Renal cortex interstitium (tissue), 11 donors: ENCODE data around the gene ZNF554. TPM values are rescaled to one million over a fixed set of nuclear protein-coding genes. Genes with fewer than 3 reads are reported as not detected.
"Not testable (repeated sequence)": the region's sequence is repeated elsewhere in the genome, so short reads cannot be mapped to it uniquely, and the experiment has no call there.

ENCODE experiments used
- DNase-seq, 11 donors: peaks; one replicate each; pipeline ENCODE4 v3.0.0-alpha.2; 2013; ENCODE audit warnings: low read depth in 9 of 11, low spot score in 4 of 11; ENCODE audit errors: extremely low read depth in 1 of 11
- polyA plus RNA-seq, 3 donors: library from polyadenylated mRNA; unstranded; fragments of 120-200 nt; gene quantifications; one replicate each; pipeline ENCODE4 v1.2.1, GENCODE V29; 2013; ENCODE audit not compliant: insufficient read length in 3 of 3

ZNF554 gene
- polyA plus RNA-seq, 3 donors: 8.3 to 11.3 (median 10.3) TPM

GRCh38 chr19:2848616-2849015, 28.9 kb downstream of the ZNF554 start:
- DNase-seq: no peak

GRCh38 chr19:2850256-2850925, 30.7 kb downstream of the ZNF554 start:
- DNase-seq: no peak

DNA sequence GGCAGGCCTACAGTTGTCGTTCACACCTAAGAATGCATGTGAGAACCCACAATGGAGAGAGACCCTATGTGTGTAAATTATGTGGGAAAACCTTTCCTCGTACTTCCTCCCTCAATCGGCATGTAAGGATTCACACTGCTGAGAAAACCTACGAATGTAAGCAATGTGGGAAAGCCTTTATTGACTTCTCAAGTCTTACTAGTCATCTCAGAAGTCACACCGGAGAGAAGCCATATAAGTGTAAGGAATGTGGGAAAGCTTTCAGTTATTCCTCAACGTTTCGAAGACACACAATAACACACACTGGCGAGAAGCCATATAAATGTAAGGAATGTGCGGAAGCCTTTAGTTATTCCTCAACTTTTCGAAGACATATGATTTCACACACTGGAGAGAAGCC, 32.9 kb downstream of the ZNF554 start:
- no peak for DNase-seq

GRCh38 chr19:2853015-2853606, 33.4 kb downstream of the ZNF554 start:
- DNase-seq: no peak

GRCh38 chr19:2854849-2855248, 35.2 kb downstream of the ZNF554 start:
- no peak for DNase-seq

DNA sequence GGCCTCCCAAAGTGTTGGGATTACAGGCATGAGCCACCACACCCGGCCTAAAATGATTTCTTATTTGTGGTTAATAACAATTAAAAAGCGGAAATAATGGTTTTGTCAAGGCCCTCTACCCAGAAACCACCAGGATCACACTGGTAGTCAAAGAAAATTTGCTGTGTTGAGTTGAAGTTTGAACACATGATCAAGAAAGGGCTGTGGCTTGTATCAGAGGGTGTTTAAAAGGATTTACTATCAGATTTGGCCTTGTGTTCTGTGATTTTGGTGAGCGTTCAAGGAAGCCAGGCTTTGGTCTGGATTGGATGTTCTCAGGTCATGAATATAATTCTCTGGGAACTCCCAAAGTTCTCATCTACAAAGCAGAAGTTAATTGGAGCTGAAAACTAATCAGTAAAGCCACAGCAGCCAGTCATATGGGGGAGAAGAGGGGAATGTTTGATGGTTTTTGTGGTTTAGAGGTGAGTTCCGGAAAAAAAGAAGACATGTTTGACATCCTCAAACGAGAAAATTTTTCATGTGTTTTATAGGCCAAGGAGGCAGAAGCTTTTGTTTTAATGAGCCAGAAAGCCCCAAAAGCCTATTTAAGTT, 36.9 kb downstream of the ZNF554 start:
- DNase-seq: no peak

GRCh38 chr19:2858864-2859263, 39.2 kb downstream of the ZNF554 start:
- no peak for DNase-seq

GRCh38 chr19:2863816-2864215, 44.1 kb downstream of the ZNF554 start:
- no peak for DNase-seq

DNA sequence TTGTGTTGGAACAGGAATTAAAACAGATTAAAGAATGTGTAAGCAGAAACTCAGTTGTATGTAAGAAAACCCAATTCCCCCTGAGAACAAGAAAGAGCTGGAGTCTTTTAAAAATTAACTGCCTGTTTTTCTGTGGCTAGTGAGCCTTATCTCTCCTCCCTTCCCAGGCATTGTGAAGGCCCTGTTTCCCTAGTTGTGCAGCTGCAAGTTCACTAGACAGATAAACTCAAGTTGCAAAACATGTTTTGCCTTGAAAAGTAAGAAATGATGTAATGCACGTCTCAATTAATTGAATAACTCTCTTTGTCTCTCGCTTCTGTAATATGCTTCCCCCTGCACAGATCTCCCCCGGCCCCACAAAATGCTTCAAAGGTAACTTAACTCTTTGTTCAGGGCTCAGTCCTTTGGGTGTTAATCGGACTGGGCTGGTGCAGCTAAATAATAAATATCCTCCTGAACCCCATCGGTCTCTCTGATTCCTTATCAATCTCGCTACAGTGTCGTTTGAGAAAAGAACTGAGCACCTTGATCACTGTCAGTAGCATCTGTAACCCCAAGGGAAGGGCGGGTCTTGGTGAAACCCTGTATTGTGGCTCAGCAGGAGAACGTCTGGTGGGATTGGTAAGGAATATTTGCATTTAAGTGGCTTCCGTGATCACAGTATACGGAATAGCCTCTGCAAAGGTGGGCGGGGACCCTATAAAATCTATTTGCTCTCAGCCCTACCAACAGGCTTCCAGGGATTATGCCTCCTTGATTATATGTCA, 45.8 kb downstream of the ZNF554 start:
- no peak for DNase-seq

GRCh38 chr19:2866495-2867024, 46.9 kb downstream of the ZNF554 start:
- no peak for DNase-seq

- DNase-seq: peak in 2 of 11 donors; percentile 20 to 47
Observed at GRCh38 chr19:2867025-2867991, 47.6 kb downstream of the ZNF554 start, which contains the start of gene ZNF556. Gene ZNF556 (plus strand): TSS chr19:2867335. CDS start chr19:2867422, 87 bp downstream.

DNA sequence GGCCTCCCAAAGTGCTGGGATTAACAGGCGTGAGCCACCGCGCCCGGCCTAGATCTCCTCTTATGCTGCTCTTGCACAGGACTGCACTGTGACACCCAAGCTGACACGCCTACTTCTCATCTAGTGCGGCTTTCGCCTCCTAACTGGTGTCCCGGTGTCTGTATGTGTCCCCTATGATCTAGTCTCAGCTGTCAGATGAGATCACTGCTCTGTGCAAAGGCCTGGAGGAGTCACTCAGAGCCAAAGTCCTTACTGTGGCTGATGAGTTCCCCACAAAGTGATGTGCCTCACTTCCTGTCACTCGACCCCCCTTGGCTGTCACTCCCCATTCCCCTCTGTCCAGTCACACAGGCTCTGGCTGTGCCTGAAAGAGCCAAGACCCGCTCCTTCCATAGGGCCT, 50.0 kb downstream of the ZNF554 start:
- no peak for DNase-seq

DNA sequence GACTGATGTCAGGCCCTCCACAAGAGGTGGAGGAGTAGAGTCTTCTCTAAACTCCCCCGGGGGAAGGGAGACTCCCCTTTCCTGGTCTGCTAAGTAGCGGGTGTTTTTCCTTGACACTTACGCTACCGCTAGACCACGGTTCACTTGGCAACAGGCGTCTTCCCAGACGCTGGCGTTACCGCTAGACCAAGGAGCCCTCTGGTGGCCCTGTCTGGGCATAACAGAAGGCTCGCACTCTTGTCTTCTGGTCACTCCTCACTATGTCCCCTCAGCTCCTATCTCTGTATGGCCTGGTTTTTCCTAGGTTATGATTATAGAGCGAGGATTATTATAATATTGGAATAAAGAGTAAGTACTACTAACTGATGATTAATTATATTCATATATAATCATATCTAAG, 52.5 kb downstream of the ZNF554 start:
- DNase-seq: not testable (repeated sequence)

- no peak for DNase-seq
Observed at GRCh38 chr19:2877398-2878331, 58.0 kb downstream of the ZNF554 start.

DNA sequence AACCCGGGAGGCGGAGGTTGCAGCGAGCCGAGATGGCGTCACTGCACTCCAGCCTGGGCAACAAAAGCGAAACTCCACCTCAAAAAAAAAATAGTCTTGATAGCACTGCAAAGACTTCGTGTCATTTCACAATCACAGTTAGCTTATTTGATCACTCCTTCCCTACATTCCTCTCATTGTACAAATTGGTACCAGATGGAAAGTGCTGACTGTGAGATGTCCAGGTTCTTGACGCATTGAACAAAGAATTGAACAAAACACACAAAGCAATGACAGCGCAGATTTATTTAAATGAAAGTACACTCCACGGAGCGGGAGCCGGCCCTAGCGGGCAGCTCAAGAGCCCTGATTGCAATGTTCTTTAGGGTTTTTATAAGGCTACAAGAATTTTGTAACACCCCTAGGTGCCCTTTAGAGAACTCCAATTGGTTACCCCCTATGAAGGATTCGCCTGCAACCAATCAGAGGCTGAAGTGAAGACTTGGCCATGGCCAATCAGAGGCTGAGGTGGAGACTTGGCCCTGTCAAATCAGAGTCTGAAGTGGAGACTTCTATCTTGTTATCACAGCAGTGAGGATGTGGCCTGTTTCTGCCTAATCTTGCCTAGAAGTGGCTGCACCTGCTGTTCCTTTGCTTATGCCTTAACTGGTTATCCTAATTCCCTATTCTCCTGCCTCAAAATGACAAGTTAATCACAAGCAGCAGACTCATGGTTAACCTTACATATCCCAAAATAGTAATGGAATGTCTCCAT, 64.2 kb downstream of the ZNF554 start:
- no peak for DNase-seq

- DNase-seq: no peak
Observed at GRCh38 chr19:2885736-2886135, 66.1 kb downstream of the ZNF554 start.
